ENCODE results near the gene SAMD13. TPM values are rescaled to one million over a fixed set of nuclear protein-coding genes. Genes with fewer than 3 reads are reported as not detected.

Gene SAMD13
- total and polyA plus RNA-seq, 2 donors (not counting 1 experiment from before 2014, with no cell fraction given): 0.42 TPM; not detected in 1

DNA sequence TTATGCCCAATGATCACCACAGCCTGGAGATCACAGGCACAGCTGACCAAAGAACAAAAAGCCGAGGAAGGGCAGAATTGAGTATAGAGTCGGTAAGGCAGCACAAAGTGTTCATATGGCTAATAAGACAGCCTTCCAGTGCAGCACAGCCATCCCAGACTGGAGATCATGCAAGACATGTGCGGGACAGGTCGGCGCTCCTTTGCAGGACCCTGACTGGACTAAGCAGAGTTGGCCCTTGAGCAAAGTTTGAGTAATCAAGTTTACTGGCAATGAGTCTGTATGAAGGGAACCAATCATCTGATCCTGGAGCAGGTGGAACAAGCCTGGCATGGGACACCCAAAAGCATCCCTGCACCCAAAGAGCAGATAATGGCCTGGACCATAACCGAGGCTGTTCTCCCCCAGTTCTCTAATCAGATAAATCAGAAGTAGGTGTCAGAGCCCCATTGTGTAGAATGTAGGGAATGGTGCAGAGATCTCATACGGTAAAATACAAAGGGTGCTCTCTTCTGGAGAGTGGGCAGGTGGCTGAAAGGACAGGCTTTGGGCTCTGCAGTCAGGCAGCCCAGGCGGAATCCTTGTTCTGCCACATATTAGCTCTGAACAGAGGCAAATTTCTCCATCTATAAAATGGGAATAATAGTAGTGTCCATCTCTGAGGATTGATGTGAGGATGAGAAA, 86.1 kb downstream of the SAMD13 start:
- POLR2A ChIA-PET: no interaction called here
- no peaks in the 10 kb centered on the region for H3K9me3 Mint-ChIP-seq (ENCODE audit: insufficient read depth)

DNA sequence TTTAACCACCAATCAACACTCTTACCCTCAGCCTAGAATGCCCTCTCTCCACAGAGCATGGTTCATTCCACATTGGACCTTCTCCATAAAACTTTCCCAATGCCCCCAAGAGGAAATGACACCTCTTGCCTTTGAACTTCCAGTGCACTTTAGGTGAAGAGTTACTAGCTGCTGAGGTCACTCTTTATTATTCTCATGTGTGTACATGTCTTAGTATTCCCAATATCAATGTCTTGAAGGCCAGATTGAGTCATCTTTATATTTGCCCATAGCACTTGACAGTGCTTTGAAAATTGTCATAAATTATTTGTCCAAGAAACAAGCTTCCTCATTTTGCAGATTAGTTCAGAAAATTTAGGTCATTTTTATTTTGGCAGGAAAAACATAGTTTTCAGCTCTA, 88.7 kb downstream of the SAMD13 start:
- no peak overlapping the region for H3K27ac Mint-ChIP-seq
- H3K4me1 ChIP-seq (ENCODE audit: control insufficient read depth in 2 of 2, insufficient read depth in 2 of 2, low read length in 2 of 2): no peaks in the 10 kb centered on the region
- ChIA-PET POLR2A (no interaction called here), CTCF (interaction anchor here (1.1 to 1.8 kb wide), 2 partner anchors 44 to 246 kb away, joined by 4 read pairs; partner anchors contain the start of gene PRKACB)
- no peaks in the 10 kb centered on the region for H3K36me3 ChIP-seq (replicated peaks in 1 of 2; ENCODE audit: control extremely low read depth in 1 of 2, control insufficient read depth in 1 of 2, extremely low read depth in 1 of 2, insufficient read depth in 2 of 2, low read length in 1 of 2)
- H3K27me3 ChIP-seq (replicated peaks in 1 of 4; ENCODE audit: control extremely low read depth in 1 of 4, control insufficient read depth in 3 of 4, insufficient read depth in 4 of 4, low read length in 3 of 4): no peaks in the 10 kb centered on the region
- no peaks in the 10 kb centered on the region for H4K20me1 ChIP-seq (ENCODE audit: control insufficient read depth, insufficient read depth, low read length, poor library complexity, severe bottlenecking)
- no peak overlapping the region for H3K27ac ChIP-seq (ENCODE audit: low read length in 2 of 2)
- no peaks in the 10 kb centered on the region for H3K9me3 ChIP-seq (ENCODE audit: control extremely low read depth in 1 of 3, control insufficient read depth in 2 of 3, insufficient read depth in 1 of 3, low read length in 2 of 3)
- no peaks in the 10 kb centered on the region for H3K9me3 Mint-ChIP-seq (ENCODE audit: insufficient read depth)
- H3K4me3 Mint-ChIP-seq: no peak overlapping the region
- intact Hi-C loops (cut with micrococcal nuclease): no loop called here
- DNase-seq (no peak), ATAC-seq (ENCODE audit: low read depth) (no peak)
- H3K4me1 Mint-ChIP-seq: peaks cover 2% of the 10 kb centered on the region
- no peak overlapping the region for H3K4me3 ChIP-seq (ENCODE audit: control extremely low read depth in 1 of 5, extremely low read depth in 1 of 5, insufficient read depth in 1 of 5, low read depth in 2 of 5, low read length in 4 of 5)
- H3K27me3 Mint-ChIP-seq: no peaks in the 10 kb centered on the region
- no peaks in the 10 kb centered on the region for H3K79me2 ChIP-seq (ENCODE audit: control insufficient read depth, insufficient read depth, low read length)
- TF ChIP-seq EZH2 (IDR thresholded peaks at IDR 0.05; ENCODE audit: borderline replicate concordance, insufficient read depth, low read depth, low read length, poor library complexity, severe bottlenecking): no peak
- TF ChIP-seq, protein P1, sequence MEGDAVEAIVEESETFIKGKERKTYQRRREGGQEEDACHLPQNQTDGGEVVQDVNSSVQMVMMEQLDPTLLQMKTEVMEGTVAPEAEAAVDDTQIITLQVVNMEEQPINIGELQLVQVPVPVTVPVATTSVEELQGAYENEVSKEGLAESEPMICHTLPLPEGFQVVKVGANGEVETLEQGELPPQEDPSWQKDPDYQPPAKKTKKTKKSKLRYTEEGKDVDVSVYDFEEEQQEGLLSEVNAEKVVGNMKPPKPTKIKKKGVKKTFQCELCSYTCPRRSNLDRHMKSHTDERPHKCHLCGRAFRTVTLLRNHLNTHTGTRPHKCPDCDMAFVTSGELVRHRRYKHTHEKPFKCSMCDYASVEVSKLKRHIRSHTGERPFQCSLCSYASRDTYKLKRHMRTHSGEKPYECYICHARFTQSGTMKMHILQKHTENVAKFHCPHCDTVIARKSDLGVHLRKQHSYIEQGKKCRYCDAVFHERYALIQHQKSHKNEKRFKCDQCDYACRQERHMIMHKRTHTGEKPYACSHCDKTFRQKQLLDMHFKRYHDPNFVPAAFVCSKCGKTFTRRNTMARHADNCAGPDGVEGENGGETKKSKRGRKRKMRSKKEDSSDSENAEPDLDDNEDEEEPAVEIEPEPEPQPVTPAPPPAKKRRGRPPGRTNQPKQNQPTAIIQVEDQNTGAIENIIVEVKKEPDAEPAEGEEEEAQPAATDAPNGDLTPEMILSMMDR (IDR thresholded peaks at IDR 0.05): no peak
- no peak overlapping the region for H3K9ac ChIP-seq (ENCODE audit: low read length)
- no peak overlapping the region for H2AFZ ChIP-seq (ENCODE audit: insufficient read depth, low read depth, low read length, poor library complexity, severe bottlenecking)
- no peak overlapping the region for H3K4me2 ChIP-seq (replicated peaks; ENCODE audit: low read depth, low read length, poor library complexity, severe bottlenecking)

More for the DNA sequence above, 86.1 kb downstream of the SAMD13 start:
- Histone ChIP-seq H3K9ac (ENCODE audit: low read length) (no peak overlapping the region), H3K4me2 (replicated peaks; ENCODE audit: low read depth, low read length, poor library complexity, severe bottlenecking) (no peak overlapping the region), H3K9me3 (ENCODE audit: control extremely low read depth in 1 of 3, control insufficient read depth in 2 of 3, insufficient read depth in 1 of 3, low read length in 2 of 3) (no peaks in the 10 kb centered on the region), H3K27ac (ENCODE audit: low read length in 2 of 2) (no peak overlapping the region), H3K79me2 (ENCODE audit: control insufficient read depth, insufficient read depth, low read length) (no peaks in the 10 kb centered on the region), H3K4me1 (ENCODE audit: control insufficient read depth in 2 of 2, insufficient read depth in 2 of 2, low read length in 2 of 2) (no peaks in the 10 kb centered on the region), H3K4me3 (ENCODE audit: control extremely low read depth in 1 of 5, extremely low read depth in 1 of 5, insufficient read depth in 1 of 5, low read depth in 2 of 5, low read length in 4 of 5) (no peak overlapping the region), H4K20me1 (ENCODE audit: control insufficient read depth, insufficient read depth, low read length, poor library complexity, severe bottlenecking) (no peaks in the 10 kb centered on the region), H3K27me3 (replicated peaks in 1 of 4; ENCODE audit: control extremely low read depth in 1 of 4, control insufficient read depth in 3 of 4, insufficient read depth in 4 of 4, low read length in 3 of 4) (no peaks in the 10 kb centered on the region), H3K36me3 (replicated peaks in 1 of 2; ENCODE audit: control extremely low read depth in 1 of 2, control insufficient read depth in 1 of 2, extremely low read depth in 1 of 2, insufficient read depth in 2 of 2, low read length in 1 of 2) (no peaks in the 10 kb centered on the region), H2AFZ (ENCODE audit: insufficient read depth, low read depth, low read length, poor library complexity, severe bottlenecking) (no peak overlapping the region)
- H3K4me1 Mint-ChIP-seq: peaks cover 2% of the 10 kb centered on the region
- H3K27me3 Mint-ChIP-seq: no peaks in the 10 kb centered on the region
- intact Hi-C loops (cut with micrococcal nuclease): no loop called here
- ATAC-seq (ENCODE audit: low read depth) (no peak), DNase-seq (peak; percentile 18)
- TF ChIP-seq, protein P1 (IDR thresholded peaks at IDR 0.05): no peak
- TF ChIP-seq EZH2 (IDR thresholded peaks at IDR 0.05; ENCODE audit: borderline replicate concordance, insufficient read depth, low read depth, low read length, poor library complexity, severe bottlenecking): no peak
- no peak overlapping the region for H3K27ac Mint-ChIP-seq
- CTCF ChIA-PET: interaction anchor here (1.0 to 2.3 kb wide), 3 partner anchors 202 to 246 kb away, joined by 3 to 10 read pairs (median 4); partner anchors contain the start of gene PRKACB
- WGBS (ENCODE audit: insufficient coverage): 78% methylated on average over 5 of the region's 8 CpGs
- H3K4me3 Mint-ChIP-seq: no peak overlapping the region

Data from B cell (primary cell).